Epithelial cell of esophagus (primary cell): ENCODE results near the gene LHFPL2.

ENCODE experiments used
- DNase-seq: peaks from one replicate; pipeline ENCODE4 v3.0.0; 2010; ENCODE audit warnings: low read depth
- H3K4me3 ChIP-seq: 2 replicates; pipeline ENCODE4 v1.5.1; 2011; ENCODE audit warnings: mild to moderate bottlenecking, low read length, control low read depth
- TF ChIP-seq, protein P1 (sequence below): IDR thresholded peaks from 2 replicates; pipeline ENCODE4 v1.5.1; 2011; ENCODE audit warnings: low read depth, mild to moderate bottlenecking, low read length, control low read depth, inconsistent platforms; ENCODE audit not compliant: insufficient read depth; ENCODE audit errors: missing control alignments

The LHFPL2 gene

DNA sequence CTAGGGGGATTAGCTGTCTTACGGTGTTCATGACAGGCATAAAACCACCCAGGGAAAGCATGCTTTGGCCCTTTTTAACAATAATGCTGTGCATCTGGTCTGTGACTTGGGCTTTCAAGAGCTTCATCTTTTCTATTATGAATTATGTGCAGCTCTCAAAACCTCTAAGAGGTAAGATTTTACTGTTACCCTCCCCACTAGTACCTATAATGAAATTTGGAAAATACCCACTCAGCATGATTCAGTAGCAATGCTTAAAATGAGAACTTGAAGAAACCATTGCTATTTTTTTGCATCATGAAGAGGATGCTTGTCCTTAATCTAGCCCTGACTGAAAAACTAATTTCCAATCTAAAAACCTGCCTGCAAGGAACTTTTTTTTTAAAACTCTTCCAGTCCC lies 5.8 kb upstream of the LHFPL2 start:
- TF ChIP-seq, protein P1, sequence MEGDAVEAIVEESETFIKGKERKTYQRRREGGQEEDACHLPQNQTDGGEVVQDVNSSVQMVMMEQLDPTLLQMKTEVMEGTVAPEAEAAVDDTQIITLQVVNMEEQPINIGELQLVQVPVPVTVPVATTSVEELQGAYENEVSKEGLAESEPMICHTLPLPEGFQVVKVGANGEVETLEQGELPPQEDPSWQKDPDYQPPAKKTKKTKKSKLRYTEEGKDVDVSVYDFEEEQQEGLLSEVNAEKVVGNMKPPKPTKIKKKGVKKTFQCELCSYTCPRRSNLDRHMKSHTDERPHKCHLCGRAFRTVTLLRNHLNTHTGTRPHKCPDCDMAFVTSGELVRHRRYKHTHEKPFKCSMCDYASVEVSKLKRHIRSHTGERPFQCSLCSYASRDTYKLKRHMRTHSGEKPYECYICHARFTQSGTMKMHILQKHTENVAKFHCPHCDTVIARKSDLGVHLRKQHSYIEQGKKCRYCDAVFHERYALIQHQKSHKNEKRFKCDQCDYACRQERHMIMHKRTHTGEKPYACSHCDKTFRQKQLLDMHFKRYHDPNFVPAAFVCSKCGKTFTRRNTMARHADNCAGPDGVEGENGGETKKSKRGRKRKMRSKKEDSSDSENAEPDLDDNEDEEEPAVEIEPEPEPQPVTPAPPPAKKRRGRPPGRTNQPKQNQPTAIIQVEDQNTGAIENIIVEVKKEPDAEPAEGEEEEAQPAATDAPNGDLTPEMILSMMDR, result no peak
- H3K4me3 ChIP-seq, result no peak overlapping the region
- DNase-seq, result no peak

DNA sequence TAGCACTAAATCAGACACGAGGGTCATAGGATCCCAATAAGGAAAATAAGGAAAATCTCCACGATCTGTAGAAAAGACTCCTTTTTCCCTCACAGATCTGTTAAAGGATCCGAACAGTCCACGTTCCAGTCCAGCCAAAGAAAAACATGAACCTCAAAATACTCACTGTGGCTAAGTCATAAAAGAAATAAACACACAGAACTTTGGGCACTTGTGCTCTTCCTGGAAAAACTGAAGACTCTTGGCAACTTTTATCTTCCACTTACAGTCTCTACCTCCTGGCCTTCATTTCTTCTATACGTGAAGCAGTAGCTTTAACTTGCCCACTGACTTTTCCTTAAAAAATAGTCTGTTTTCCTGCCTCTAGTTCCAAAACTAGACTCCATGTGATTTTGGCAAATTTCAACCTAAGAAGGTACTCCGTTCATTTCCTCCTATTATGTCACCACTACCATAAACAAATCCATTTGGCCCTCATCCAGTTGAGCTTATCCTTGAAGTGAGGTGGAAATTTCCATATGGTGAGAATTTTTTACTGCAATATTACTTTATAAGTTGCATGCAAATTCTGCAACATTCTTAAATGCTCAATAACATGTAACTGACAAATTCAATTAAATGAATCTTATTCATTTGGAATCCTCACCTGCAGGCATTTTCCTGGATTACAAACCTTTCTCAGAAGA lies 5.3 kb upstream of the LHFPL2 start:
- TF ChIP-seq, protein P1, result no peak
- no peak overlapping the region for H3K4me3 ChIP-seq
- DNase-seq, result no peak

DNA sequence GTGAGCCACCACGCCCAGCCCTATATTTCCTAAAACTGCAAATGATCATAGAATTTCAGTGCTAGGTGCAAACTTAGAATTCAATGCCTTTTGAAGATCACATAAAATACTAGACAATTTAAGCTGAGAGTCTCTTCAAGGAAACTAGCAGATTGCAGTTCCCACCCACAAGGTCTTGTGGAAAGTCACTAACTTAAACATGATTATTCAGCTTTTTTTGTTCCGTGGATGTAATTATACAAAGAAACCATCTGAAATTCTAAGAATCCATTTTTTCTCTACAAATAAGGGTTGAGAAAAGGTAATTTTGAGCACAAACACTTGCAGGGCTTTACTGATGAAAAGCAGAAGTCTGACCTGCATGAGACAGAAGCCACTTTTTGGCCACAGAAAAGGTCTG lies 4.5 kb upstream of the LHFPL2 start:
- DNase-seq, result no peak
- H3K4me3 ChIP-seq, result no peak overlapping the region
- TF ChIP-seq, protein P1, result no peak

DNA sequence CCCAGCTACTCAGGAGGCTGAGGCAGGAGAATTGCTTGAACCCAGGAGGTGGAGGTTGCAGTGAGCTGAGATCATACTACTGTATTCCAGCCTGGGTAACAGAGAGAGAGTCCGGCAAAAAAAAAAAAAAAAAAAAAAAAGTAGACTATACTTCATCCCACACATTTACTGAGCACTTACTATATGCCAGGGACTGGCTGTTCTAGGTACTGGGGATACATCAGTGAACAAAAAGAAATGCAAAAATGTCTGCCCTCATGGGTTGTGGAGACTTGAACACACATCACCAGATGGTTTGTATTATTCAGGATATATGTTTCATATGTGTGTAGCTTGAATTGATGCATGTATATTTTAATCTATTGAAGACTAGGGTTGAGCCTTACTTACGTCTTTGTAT lies 2.9 kb upstream of the LHFPL2 start:
- TF ChIP-seq, protein P1, result no peak
- H3K4me3 ChIP-seq, result no peak overlapping the region
- no peak for DNase-seq

DNA sequence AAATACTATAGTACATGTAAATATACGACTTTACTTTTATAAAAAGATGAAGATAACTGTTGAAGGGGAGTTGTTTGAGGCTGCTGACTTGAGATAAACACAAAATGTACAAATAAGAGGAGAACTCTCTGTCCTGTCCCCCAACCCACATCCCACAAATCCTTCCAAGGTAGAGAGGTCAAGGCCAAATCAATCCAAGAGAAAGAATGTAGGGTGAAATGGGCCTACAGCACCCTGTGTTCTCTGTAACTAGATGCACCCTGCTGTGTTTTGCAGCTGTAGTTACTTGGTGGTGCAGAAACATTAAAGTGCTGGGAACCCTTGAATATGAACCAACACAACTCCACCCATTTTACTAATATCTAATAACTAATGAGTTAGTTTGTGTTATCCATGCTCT lies 2.0 kb upstream of the LHFPL2 start:
- no peak for DNase-seq
- H3K4me3 ChIP-seq, result no peak overlapping the region
- TF ChIP-seq, protein P1, result no peak

DNA sequence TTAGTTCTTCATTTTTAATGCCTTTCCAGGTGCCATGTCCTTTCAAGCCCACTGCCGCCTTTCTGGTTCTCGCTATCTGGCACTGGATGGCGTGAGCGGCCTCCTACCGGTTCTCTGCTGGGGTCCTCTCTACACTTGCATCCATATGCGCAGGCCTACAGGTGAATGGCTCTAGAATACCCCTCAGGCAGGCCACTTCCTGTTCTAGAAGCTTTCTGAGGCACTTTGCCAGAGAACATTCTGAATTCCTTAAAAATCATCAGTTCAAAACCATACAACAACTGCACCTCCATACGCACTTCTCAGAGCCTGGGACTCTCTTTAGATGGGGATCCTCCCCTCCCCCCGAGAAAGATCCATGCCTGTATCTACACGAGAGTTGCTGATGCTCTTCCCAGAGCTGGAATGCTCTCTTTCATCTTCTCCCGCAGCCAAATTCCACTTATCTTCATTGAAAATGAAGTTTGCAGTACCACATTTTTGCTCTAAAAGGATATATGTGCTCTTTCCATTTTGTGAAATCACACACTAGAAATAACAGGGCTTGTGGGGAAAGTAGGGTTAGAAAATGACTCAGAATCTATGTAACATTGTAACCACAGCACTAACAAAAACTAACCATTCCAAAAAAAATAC lies 1.4 kb upstream of the LHFPL2 start:
- DNase-seq, result no peak
- TF ChIP-seq, protein P1, result no peak
- H3K4me3 ChIP-seq, result no peak overlapping the region
